GM19328 (cell line): ENCODE measurements around the gene MTARC2.

Source experiments
- ATAC-seq: cut with Tn5 transposase; IDR thresholded peaks from one replicate; pipeline ENCODE4 v1.9.1; 2021; ENCODE audit warnings: mild to moderate bottlenecking, moderate library complexity; ENCODE audit not compliant: unreplicated experiment

Gene MTARC2

DNA sequence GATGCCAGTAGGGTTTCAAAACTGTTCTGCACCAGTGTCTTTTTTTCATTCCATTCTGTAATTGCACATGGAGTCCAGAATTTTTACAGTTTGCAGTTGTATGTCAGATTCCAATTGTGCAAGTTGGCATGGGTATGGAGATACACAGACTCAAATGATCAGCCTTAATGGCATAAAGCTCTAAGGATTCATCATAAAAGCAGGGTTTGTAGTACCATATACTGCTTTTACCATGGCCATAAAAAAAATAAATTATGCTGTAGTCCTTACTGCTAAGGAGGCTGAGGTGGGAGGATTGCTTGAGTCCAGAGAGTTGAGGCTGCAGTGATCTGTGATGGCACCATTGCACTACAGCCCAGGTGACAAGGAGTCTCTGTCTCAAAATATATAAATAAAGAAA lies 48.9 kb downstream of the MTARC2 start:
- ATAC-seq: no peak

DNA sequence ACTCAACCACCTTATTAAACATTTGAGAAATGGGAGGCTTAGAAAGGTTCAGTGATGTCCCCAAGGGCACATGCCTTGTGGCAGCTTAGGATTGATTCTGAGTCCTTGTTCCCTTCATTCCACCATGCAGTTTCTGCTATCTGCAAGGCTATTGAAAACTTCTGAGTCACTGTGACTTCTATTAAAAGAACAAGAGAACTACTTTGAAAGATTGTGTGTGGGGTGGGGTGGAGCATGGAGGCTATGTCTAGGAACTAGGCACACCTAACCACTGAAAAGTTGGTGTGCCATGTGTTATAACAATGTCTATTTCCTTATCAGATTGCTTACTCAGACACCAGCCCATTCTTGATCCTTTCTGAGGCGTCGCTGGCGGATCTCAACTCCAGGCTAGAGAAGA lies 49.4 kb downstream of the MTARC2 start:
- ATAC-seq: no peak

DNA sequence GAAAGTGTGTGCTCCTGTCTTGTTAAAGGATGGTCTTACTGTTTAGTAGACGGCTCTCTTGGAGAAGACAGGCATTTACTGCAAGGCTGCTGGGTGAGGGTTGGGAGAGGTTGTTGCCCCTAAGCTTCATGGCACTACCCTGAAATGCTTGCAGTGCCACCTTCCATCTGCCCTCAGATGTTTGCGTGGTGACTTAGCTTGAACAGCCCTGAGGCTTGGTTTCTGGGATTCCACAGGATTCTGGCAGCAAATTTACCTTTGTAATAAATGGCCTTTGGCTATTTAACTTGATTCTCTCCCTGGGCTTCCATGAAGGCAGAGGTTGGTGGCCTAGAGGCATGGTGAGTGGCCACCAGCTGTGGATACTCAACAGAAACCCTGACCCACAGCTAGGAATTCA lies 50.2 kb downstream of the MTARC2 start:
- ATAC-seq: no peak

DNA sequence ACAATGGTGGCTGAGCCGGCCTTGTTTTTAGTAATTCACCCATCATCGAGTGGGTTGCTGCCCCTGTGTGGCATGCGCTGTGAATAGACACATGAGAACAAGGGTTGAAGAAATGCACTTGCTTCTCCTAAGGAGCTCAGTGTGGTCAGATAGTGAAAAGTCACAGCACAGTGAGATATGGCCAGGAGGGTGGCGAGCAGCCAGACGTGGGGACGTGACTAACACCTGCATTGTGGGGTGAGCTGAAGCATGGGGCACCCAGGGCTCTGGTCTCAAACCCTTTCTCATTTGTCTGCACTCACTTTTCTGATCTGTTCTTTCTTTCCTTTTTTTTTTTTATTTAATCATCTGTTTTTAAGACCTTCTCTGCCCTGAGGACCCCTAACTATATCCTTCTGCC lies 52.1 kb downstream of the MTARC2 start:
- no peak for ATAC-seq

DNA sequence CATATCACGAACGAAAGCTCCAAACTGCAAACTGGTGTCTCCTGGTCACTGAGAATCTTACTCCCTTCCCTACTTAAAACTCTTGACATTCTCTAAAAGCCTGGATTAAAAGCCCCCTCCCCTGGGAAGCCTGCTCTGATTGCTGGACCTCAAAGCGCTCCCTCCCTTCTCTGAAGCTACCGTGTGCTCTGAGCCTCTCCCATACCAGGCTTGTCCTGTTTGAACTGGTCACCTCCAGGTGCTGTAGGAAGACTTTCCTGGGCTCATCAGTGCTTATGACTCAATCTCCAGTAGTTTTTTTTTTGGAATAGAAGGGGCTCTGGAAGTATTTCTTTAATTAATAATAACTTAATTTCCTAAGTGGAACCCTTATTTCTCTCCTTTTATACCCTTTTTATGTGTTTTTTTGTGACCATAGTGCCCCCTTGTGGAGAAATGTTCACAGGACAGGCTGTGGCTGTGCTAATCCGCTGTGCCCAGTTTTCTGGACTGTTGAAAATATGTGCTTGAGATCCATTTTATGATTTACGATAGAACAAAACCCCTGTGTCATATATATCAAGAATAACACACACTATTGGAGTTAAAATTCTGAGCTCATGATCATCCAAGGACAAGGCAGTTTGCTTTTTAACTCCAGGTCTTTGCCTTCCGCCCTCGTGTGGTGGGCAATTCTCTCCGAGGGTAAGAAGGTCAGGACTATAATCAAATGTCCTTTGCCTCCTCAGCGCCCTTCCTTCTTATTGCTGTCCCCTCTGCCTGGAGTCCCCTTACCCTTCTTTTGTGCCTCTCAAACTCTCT lies 55.5 kb downstream of the MTARC2 start:
- peak; percentile 65 for ATAC-seq

DNA sequence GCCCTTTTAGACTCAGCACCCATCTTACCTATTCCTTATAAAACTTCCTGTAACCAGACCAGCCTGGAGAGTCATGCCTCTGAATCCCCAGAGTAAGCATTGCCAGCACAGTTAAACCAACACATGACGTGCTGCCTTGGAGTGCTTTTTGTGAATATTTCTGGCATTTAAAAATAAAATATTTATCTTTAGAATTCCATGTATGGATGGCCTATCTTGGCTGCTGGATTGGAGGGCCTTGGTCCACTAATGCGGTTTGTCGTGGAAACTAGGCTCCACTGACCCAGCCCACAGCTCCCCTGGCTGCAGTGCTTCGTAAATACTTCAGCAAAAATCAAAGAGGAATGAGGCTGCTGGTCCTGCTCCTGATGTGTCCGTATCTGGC lies 56.1 kb downstream of the MTARC2 start:
- ATAC-seq: no peak

DNA sequence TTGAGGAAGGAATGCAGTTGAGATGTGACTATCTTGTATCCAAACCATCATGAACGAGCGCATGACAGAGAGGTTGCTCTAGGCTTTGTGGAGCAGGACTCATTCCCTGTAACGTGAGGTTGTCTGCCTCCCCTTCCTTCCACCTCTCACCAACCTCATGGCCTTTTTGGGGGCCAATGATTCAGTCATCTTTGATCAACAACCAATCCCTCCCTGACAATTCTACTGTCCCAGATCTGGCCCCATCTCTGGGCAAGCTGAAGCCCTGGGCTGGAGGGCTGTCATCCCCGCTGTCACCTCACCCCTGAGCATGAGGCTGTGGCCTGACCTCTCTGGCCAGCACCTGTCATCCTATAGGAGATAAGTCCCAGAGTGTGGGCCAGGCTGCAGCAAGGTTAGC lies 58.3 kb downstream of the MTARC2 start:
- ATAC-seq: no peak

DNA sequence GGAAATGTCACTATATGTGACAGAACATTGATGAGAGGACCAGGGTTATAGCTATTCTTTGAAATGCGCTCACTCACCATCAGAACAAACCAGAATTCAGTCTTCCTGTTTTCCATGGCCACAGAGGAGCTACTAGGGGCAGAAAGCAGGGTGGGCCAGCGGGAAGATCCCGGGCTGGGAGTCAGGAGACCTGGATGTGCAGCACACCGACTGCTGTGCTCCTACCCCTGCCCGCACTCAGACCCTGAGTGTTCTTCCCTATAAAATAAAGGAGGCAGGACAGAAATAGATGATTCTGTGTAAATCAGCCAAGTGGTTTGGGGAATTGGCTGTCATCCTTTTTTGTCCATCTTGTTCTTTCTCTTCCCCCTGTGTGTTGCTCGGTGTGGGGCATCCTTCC lies 59.6 kb downstream of the MTARC2 start:
- ATAC-seq: no peak

DNA sequence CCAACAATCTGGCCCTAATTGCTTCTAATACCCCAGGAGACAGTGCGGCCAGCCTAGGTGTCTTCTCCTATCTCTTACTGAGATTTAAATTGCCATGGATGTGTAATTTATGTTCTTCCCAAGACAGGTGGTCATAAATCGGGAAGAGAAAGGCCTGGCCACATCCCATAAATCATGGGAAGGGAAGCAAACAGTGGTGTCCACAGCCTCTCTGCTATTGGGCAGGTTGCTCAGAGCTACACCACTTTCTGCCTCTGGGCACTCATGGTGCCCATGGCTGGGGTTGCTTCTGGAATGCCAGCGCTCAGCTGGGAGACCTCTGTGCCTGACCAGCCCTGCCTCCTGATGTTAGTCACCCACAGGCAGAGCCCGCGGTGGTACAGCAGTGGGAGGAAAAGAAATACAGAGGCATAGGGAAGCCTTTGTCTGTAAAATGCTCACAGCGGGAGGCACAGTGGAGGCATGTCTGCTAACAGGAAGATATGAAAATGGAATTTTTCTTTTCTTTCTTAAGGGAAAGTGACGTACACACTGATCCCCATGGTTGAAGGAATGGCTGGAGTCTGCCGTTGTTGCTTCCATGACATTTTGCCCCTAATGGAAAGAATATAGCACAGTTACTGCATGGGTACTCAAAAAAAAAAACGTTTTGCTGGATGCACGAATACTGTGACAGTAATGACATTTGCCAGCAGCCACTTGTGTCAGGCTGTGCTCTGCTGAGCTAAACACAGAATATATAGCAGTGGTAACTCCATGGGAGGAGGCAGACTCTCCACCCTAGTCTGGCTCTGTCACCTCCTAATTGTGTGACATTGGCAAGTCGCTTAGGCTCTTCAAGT lies 60.4 kb downstream of the MTARC2 start:
- ATAC-seq: no peak

DNA sequence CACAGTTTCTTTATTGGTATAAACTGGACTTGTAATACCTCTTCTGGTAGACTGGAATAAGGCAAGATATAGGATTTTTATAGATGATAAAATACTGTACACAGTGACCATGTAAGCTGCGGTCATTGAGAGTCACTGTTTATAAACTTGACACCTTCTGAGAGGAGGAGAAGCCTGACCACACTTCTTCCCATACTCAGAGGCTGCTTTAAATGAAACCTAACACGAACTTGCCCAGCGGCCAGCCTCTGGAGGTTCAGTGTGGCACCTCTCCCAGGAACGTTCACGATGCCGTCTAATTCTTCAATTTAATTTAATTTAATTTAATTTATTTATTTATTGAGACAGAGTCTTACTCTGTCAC lies 61.0 kb downstream of the MTARC2 start:
- no peak for ATAC-seq

DNA sequence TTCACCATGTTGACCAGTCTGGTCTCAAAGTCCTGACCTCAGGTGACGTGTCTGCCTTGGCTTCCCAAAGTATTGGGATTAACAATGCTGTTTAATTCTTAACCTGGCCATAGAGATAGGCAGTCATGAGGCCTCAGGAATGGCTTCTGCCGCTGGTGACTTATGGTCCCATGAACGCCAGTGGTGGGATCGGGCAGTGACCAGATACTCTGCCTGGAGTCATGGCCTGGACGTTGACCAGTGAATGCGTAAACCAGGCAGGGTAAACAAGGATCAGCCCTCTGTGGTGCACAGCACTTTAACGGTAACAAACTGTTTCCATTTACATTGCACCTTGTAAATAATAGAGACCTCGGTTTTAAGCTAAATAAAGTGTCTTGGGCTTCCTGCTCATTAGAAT lies 61.6 kb downstream of the MTARC2 start:
- no peak for ATAC-seq

DNA sequence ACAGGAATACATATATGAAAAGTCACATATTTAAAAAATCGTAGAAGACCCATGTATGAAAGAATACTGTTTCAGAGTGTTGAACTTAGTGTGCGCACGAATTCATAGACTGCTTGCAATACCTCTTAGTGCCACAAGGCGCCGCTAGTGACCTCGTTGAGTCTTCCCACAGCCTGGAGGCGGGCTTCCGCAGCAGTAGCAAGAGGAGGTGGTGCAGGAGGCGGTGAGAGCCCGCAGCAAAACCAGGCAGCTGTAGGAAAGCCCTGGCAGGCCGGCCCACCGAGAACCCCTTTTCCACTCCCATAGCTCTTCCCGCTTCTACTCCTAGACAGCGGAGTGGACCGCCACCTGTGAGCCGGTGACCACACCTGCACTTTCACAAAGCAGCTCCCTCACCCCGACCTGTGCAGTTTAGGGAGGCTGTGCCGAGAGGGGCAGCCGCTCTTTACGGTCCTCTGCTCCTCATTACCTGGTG lies 62.1 kb downstream of the MTARC2 start:
- peak; percentile 90 for ATAC-seq

DNA sequence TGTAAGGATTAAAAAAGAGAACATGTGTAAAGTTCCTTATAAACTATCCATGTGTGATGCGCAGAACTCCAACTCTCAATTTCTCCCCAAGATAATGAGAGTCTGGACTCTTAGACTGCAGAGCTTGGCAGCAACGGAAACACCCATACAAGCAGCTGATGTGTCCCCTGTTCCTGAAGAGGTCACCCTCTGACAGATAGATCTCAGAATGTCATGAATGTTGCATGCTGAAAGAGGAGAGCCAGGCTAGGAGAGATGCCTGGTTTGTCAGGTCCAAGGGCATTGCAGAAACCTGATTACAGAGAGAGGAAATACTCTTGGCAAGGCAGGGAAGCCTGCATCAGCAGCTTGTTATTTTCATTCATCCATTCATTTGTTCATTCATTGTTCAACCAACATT lies 62.8 kb downstream of the MTARC2 start:
- ATAC-seq: no peak

DNA sequence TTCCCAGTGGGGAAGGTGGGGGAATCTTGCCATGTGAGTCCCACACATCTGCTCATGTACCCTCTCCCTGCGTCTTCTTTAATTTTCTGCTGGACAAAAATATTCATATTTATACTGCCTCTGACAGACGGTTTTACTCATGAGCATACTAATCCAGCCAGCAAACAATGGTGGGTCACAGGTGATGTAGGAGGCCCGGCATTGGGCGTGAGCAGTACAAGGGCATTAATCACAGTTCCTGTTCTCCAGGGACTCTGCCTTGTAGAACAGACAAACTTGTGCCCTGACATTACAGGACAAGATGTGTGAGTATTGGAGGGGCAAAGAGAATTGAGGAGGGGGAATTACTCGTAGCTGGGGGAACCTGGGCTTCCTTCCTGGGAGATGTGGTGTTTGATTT lies 63.6 kb downstream of the MTARC2 start:
- ATAC-seq: no peak

DNA sequence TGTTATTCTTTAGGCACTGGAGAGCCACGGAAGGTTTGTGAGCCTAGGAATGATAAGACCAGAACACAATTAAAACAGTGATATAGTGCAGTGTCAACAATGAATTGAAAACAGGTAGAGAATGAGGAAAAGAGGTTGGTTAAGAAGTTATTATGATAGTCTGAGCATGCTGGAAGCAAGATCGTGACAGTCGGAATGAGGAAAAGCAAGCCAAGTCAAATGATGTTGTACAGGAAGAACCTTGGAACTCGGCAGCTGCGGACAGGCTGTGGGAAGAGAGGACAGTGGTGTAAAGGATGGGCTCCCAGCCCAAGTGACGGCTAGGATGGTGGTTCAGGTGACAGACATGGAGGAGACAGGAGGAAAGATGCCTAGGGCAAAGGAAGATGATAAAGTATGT lies 64.2 kb downstream of the MTARC2 start:
- no peak for ATAC-seq

DNA sequence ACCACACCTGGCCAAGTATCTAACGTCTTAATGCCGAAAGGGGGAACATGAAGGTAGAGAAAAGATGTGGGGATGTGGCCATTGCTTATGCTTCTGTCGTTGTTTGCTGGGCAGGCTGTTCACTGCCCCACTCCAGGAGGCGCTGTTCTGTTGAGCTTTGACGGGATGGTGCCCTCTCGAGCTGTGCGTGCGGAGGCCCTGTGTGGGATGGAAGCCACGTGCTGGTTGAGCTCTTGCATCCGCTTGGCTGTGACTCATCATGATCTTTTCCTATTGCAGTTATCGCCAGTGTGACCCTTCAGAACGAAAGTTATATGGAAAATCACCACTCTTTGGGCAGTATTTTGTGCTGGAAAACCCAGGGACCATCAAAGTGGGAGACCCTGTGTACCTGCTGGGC lies 64.9 kb downstream of the MTARC2 start:
- ATAC-seq: no peak

DNA sequence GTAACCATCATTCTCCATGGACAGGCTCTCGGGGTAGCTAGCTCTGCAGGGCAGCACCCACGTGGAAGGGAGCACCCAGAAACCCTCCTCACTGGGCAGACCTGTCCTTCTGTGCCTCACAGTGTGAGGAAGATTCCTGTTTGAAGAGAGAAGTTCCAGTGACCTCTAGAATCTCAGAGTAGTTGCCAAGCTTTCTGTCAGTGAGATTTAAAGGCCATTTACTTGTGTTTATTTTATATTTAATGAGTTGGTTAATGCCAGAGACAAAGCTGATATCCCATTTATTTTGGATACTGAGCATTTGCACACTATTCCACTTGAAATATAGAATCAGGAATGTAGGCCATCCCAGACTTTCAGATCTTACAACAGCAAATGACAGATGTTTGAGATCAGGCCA lies 67.3 kb downstream of the MTARC2 start:
- ATAC-seq: no peak

DNA sequence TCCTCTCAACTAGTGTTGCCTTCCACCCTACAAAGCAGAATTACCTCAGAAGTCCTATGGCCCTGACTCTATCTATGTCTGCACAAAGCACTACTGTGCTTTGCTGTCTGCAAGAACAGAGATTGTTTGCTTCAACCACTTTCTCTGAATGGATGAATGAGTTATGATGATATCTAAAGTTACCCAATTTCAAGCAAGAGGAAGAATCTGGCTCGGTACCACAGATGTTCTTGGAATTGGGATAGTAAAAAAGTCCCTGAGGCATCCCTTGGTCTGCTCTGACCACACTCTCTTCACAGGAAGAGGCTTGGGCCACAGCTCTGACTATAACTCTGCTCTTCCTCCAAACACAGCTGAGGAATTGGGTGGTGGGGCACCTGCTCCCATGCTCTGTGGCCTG lies 69.8 kb downstream of the MTARC2 start:
- no peak for ATAC-seq

DNA sequence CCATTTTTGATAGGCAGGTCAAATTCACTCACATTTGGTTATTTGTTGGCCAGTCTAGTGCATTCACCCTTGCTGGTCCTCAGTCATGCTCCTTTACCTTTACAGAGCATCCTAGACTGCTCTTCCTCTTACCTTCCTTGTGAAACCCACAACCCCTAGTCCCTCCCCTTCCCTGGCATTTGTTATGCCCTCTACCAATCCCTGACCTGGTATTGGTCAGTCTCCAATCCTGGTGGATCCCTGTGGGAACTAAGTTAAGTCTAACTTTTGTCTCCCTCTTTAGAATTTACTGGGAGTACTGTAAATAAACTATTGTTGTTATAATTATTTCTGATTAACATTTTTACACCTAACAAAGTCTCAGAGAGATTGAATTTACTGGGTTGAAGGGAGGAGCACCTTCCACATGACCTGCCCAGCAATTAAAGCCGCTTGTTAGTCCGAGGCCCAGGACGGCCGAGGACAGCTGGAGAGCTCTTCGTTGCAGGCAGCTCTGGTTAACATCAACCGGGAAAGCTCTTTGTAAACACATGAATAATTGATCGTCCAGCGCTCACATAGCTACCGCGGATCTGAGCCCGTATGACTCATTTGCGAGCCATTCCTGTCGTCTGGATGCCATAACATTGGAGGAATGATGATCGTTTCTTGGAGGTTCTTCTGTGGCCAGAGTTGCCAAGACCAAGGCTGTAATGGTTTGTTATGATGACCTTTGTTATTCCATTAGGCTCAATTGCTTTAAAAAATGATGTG lies 70.5 kb downstream of the MTARC2 start:
- no peak for ATAC-seq

DNA sequence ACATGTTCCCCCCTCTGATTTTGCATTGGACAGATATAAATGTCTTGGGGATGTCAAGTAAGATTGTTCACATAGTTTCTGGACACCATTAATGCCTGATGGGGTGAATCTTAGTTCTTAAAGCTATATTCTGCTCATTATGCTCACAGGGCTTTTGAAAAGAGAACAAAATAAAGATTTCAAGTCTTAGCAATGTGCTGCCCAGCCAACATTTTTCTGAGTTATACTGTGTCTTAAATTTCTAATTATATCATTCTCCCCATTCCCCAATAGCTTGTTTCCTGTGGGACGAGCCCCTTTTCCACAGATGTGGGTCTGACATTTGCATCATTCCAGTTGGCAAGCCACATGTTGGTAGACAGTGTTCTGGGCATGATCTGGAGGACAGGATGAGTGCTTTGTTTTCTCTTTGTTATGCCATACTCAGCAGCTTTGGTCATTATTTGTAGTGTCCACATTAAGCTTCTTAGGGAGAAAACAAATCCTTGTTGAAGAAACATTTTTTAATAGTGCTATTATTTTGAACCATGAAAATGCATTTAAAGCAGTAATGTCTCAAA lies 71.4 kb downstream of the MTARC2 start:
- ATAC-seq: no peak
